OCI-LY7 (cell line): ENCODE results near the gene DCLK1. TPM values are rescaled to one million over a fixed set of nuclear protein-coding genes. Genes with fewer than 3 reads are reported as not detected.

Source experiments
- BruUV-seq: library from RNA; stranded (reverse); fragments of 400-500 nt; replicated peaks from 2 replicates; lab custom pipeline; 2021; lab: Mats Ljungman, UMichigan
- CTCF ChIA-PET: fragments of 300-600 bp; sonication (Branson Sonifier 250); formaldehyde crosslinking; loops from one replicate; lab custom pipeline; 2022; ENCODE audit warnings: antibody characterized with exemption; ENCODE audit not compliant: unreplicated experiment; lab: Charles Lee
- POLR2A ChIA-PET: fragments of 300-600 bp; sonication (Branson Sonifier 250); formaldehyde crosslinking; loops from one replicate; lab custom pipeline; 2022; ENCODE audit warnings: antibody characterized with exemption; lab: Charles Lee
- DNase-seq: peaks from one replicate; pipeline ENCODE4 v3.0.0-alpha.2; 2015; ENCODE audit warnings: low spot score
- H2AFZ ChIP-seq: fragments of 200-600 bp; sonication (generic), shearing (Covaris generic); 2 replicates; pipeline ENCODE4 v1.6.1; 2014; ENCODE audit warnings: mild to moderate bottlenecking, antibody characterized with exemption, low read length, moderate library complexity
- H3K27ac ChIP-seq: fragments of 200-600 bp; sonication (generic); 2 replicates; pipeline ENCODE4 v1.5.1; 2014; ENCODE audit warnings: mixed run types, low read depth, mild to moderate bottlenecking, moderate library complexity, low read length, inconsistent platforms; ENCODE audit not compliant: poor library complexity, severe bottlenecking
- H3K36me3 ChIP-seq: fragments of 200-600 bp; sonication (generic); 2 replicates; pipeline ENCODE4 v1.6.1; 2014; ENCODE audit warnings: mild to moderate bottlenecking, antibody characterized with exemption, low read length, moderate library complexity, mixed read lengths; ENCODE audit not compliant: insufficient read depth
- H3K4me1 ChIP-seq: fragments of 200-600 bp; sonication (generic); 2 replicates; pipeline ENCODE4 v1.5.1; 2014; ENCODE audit warnings: mild to moderate bottlenecking, low read length; ENCODE audit not compliant: insufficient read depth, poor library complexity, severe bottlenecking
- H3K4me2 ChIP-seq: fragments of 200-600 bp; sonication (generic); 2 replicates; pipeline ENCODE4 v1.6.1; 2014; ENCODE audit warnings: mild to moderate bottlenecking, low read length
- H3K4me3 ChIP-seq: fragments of 200-600 bp; sonication (generic); 2 replicates; pipeline ENCODE4 v1.5.1; 2014; ENCODE audit warnings: mild to moderate bottlenecking, low read depth, low read length; ENCODE audit not compliant: poor library complexity, severe bottlenecking
- H3K79me2 ChIP-seq: fragments of 200-600 bp; sonication (generic); 2 replicates; pipeline ENCODE4 v1.6.1; 2016; ENCODE audit warnings: low read depth, mild to moderate bottlenecking, low read length, moderate library complexity, mixed read lengths; ENCODE audit not compliant: insufficient read depth
- H3K9me2 ChIP-seq: fragments of 200-600 bp; sonication (generic); 2 replicates; pipeline ENCODE4 v1.6.1; 2016; ENCODE audit warnings: mild to moderate bottlenecking, low read length, mixed read lengths; ENCODE audit not compliant: insufficient read depth
- H3K9me3 ChIP-seq: fragments of 200-600 bp; sonication (generic); 2 replicates; pipeline ENCODE4 v1.6.1; 2014; ENCODE audit warnings: mild to moderate bottlenecking, mixed run types, low read length, mixed read lengths
- H4K20me1 ChIP-seq: fragments of 200-600 bp; sonication (generic); 2 replicates; pipeline ENCODE4 v1.6.1; 2014; ENCODE audit warnings: mild to moderate bottlenecking, antibody characterized with exemption, low read length, moderate library complexity, mixed read lengths; ENCODE audit not compliant: insufficient read depth
- EZH2phosphoT487 ChIP-seq: fragments of 200-600 bp; sonication (generic); IDR thresholded peaks from 2 replicates; pipeline ENCODE4 v1.6.1; 2018; ENCODE audit warnings: low read depth, borderline replicate concordance, mild to moderate bottlenecking, mixed run types, antibody characterized with exemption, low read length, moderate library complexity, mixed read lengths
- intact Hi-C: fragments of 100-400 bp; cut with micrococcal nuclease; formaldehyde crosslinking; loops from one replicate; pipeline ENCODE4 v1.10.0; 2022; ENCODE audit not compliant: unreplicated experiment
- total RNA-seq, 2 experiments: library from RNA; depleted of rRNA in 1 of 2; stranded (reverse); fragments of >200 nt in 1 of 2; shearing (Covaris generic) in 1 of 2; gene quantifications; 2 replicates each; pipeline ENCODE4 v1.2.3, GENCODE V29; 2014 to 2022
- TF ChIP-seq, protein P1 (sequence below): fragments of 200-600 bp; sonication (generic); conservative IDR thresholded peaks from 2 replicates; pipeline ENCODE4 v1.5.1; 2014; ENCODE audit warnings: mild to moderate bottlenecking, antibody characterized with exemption, low read length, moderate library complexity, mixed read lengths

The DCLK1 gene
- total RNA-seq, 2 experiments from 2014 or later = not detected

DNA sequence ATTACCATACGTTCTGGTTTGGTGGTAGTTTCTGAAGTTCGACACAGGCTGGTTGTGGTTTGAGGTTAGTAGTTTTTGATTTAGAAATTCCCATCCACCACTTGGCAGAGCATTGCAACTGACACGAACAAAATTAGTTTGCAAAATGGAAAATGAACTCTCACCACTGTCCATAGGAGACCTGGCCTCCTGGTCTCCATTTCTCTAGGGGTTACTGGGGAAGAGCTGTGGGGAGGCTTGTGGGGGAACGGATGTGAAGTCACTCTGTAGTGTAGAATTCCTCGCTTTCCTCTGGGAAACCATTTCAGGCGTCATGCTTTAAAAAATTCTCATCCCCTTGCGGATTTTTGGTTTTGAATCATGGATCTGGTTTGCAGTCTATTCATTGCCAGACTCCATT lies 333.2 kb downstream of the DCLK1 start:
- H3K4me3 ChIP-seq = no peak overlapping the region
- TF ChIP-seq EZH2phosphoT487 = no peak
- TF ChIP-seq, protein P1, sequence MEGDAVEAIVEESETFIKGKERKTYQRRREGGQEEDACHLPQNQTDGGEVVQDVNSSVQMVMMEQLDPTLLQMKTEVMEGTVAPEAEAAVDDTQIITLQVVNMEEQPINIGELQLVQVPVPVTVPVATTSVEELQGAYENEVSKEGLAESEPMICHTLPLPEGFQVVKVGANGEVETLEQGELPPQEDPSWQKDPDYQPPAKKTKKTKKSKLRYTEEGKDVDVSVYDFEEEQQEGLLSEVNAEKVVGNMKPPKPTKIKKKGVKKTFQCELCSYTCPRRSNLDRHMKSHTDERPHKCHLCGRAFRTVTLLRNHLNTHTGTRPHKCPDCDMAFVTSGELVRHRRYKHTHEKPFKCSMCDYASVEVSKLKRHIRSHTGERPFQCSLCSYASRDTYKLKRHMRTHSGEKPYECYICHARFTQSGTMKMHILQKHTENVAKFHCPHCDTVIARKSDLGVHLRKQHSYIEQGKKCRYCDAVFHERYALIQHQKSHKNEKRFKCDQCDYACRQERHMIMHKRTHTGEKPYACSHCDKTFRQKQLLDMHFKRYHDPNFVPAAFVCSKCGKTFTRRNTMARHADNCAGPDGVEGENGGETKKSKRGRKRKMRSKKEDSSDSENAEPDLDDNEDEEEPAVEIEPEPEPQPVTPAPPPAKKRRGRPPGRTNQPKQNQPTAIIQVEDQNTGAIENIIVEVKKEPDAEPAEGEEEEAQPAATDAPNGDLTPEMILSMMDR = no peak
- BruUV-seq = no TSS peak
- no peaks in the 10 kb centered on the region for H3K9me3 ChIP-seq
- no peaks in the 10 kb centered on the region for H4K20me1 ChIP-seq
- CTCF ChIA-PET = no interaction called here
- H3K36me3 ChIP-seq = no peaks in the 10 kb centered on the region
- POLR2A ChIA-PET = no interaction called here
- intact Hi-C loops = no loop called here
- no peak overlapping the region for H3K4me2 ChIP-seq
- DNase-seq = no peak
- H2AFZ ChIP-seq = no peak overlapping the region
- no peak overlapping the region for H3K27ac ChIP-seq
- no peaks in the 10 kb centered on the region for H3K79me2 ChIP-seq
- H3K4me1 ChIP-seq = no peaks in the 10 kb centered on the region
- no peaks in the 10 kb centered on the region for H3K9me2 ChIP-seq

DNA sequence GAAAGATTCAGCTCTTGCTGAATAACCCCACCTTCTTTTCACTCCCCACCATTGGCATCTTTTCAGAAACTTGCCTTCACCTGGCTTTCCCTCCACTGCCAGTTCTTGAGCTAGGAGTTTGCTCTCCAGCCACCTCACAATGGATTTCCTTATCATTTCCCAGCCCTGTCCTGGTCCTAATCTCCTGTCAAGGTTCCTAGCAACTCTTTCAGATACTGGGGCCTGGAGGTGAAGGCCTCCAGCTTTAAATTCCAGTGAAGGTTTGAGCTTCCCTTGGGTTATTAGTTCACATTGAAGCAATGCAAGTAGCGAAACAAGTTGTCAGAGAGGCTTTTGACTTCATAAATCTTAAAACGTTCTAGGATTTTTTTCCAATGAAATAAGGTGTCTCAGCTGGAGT lies 333.9 kb downstream of the DCLK1 start:
- Histone ChIP-seq H3K4me3 (no peak overlapping the region), H3K9me2 (no peaks in the 10 kb centered on the region), H2AFZ (no peak overlapping the region), H3K4me1 (no peaks in the 10 kb centered on the region), H4K20me1 (no peaks in the 10 kb centered on the region), H3K27ac (no peak overlapping the region), H3K79me2 (no peaks in the 10 kb centered on the region), H3K4me2 (no peak overlapping the region), H3K9me3 (no peaks in the 10 kb centered on the region), H3K36me3 (no peaks in the 10 kb centered on the region)
- TF ChIP-seq EZH2phosphoT487 = no peak
- TF ChIP-seq, protein P1 = no peak
- CTCF ChIA-PET = no interaction called here
- DNase-seq = no peak
- intact Hi-C loops = no loop called here
- BruUV-seq = no TSS peak
- POLR2A ChIA-PET = no interaction called here

DNA sequence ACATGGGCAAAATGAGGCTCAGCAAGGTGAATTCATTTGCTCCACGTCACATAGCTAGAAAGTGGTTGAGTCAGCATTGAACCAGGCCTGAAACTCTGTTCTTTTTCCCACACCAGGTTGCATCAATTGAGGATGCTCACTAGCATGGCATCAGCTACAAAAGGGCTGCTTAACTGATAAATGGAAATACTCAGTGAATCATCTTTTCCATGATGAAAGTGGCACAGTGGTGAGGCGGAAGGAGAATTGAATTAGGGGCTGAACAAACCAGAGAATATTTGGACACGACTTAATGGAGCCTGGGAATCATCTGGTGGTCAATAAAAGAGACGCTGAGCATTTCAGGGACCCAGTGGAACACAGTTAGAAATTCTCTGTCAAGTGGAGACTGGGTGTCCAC lies 334.6 kb downstream of the DCLK1 start:
- ChIA-PET POLR2A (no interaction called here), CTCF (no interaction called here)
- intact Hi-C loops = no loop called here
- no peak for DNase-seq
- H3K4me3 ChIP-seq = no peak overlapping the region
- H3K9me2 ChIP-seq = no peaks in the 10 kb centered on the region
- H3K9me3 ChIP-seq = no peaks in the 10 kb centered on the region
- no peak overlapping the region for H3K27ac ChIP-seq
- no peak overlapping the region for H3K4me2 ChIP-seq
- no peaks in the 10 kb centered on the region for H4K20me1 ChIP-seq
- no TSS peak for BruUV-seq
- H3K36me3 ChIP-seq = no peaks in the 10 kb centered on the region
- H3K79me2 ChIP-seq = no peaks in the 10 kb centered on the region
- H2AFZ ChIP-seq = no peak overlapping the region
- TF ChIP-seq EZH2phosphoT487 = no peak
- TF ChIP-seq, protein P1 = no peak
- no peaks in the 10 kb centered on the region for H3K4me1 ChIP-seq
